Effector CD8-positive, alpha-beta T cell (primary cell): ENCODE results near the gene RAB40B.
"Not testable (repeated sequence)": the region's sequence is repeated elsewhere in the genome, so short reads cannot be mapped to it uniquely, and the experiment has no call there.

Experiments
- DNase-seq: peaks from one replicate; lab custom pipeline; 2025; lab: John Stamatoyannopoulos, UW

Gene RAB40B

DNA sequence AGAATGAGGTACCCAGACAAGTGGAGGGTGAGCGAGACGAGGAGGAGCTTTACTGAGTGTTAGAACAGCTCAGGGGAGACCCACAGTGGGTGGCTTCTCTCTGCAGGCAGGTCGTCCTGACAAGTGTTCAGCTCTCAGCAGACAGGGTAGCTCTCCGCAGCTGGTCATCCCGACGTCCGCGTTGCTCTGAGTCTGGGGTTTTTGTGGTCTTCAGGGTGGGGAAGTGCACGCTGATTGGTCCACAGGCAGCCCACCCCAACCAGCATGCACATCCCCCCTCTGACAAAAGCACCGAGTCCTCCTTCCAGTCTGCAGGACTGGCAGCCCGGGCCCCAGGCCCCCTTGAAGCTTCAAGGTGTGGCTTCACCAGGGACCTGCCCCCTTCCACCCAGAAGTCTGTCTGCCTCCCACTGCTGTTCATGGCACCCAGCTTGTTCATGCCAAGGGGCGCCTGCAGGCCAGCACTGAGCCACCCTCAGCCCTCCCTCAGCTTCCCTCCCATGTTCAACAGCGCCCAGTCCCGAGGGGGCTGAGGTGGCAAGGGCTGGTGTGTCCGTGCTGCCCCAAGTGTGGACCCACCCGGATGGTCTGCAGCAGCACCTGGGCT, 30.4 kb downstream of the RAB40B start:
- no peak for DNase-seq

- no peak for DNase-seq
These were observed 30.9 kb downstream of the RAB40B start for GRCh38 chr17:82667668-82668000.

DNA sequence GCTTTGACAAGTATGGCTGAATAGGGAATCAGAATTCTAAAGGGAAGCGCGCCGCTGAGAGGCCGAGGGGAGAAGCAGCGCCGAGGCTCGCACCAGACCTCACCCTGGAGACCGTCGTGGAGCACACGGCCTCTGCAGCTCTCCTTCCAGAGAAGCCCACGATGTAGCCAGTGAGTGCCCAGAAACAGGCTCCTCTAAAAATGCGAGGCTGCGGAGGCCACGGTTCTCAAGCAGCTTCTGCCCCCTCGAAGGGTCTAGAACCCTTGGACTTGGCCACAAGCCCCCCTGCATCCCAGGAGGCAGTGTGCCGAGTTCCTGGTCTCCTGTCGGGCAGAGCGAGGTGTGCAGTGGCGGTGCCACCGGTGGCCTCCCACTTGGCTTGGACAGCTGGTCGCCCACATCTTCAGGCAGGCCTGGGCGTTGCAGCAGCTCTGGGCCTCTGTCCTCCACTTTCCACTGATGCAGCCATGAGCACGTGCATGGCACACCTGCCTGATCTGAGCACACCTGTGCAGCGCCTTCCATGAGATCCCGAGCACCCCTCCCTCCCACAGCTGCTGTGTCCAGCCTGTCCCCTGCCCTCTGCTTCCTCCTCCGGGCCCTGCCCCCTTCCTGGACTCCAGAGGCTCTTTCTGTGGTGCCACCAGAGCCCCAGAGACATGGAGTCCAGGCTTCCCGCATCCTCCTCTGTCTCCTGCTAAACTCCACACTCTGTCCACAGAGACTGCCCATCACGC, 31.4 kb downstream of the RAB40B start:
- no peak for DNase-seq

- DNase-seq = no peak
These were observed 32.6 kb downstream of the RAB40B start for GRCh38 chr17:82665891-82666290.

DNA sequence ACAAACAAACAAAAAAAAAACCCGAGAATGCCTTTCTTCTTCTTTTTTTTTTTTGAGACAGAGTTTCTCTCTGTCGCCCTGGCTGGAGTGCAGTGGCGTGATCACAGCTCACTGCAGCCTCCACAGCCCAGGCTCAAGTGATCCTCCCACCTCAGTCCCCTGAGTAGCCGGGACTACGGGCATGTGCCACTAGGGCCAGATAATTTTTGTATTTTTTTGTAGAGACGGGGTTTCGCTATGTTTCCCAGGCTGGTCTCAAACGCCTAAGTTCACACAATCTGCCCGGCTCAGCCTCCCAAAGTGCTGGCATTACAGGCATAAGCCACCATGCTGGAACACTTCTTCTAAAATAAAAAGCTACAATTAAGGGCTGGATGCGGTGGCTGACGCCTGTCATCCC, 33.3 kb downstream of the RAB40B start:
- no peak for DNase-seq

DNA sequence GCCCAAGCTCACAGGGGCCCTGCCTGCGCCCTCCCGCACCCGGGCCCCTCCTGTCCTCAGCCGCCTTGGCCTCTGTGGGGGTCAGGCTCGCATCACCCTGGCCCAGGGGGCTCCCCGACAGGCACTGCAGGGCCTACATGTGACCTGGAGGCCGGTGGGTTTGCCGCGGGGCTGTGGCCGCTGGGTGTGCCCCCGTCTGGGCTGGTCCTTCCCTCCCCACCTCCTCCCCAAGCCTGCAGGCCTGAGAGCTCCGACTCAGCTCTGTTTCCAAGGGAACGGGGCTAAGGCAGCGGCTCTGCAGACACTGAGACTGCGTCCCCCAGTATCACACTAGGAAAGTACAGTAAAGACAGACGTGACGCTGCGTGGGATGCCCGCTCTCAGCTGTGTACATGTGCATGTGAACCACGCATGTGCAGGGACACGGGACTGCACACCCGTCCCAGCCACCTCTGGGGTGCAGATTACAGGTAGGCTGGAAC, 33.8 kb downstream of the RAB40B start:
- no peak for DNase-seq

- no peak for DNase-seq
These were observed 34.3 kb downstream of the RAB40B start for GRCh38 chr17:82664276-82664575.

GRCh38 chr17:82663381-82664275, 34.9 kb downstream of the RAB40B start:
- no peak for DNase-seq

- no peak for DNase-seq
These were observed 35.7 kb downstream of the RAB40B start for GRCh38 chr17:82662711-82663261.

GRCh38 chr17:82661717-82662683, 36.5 kb downstream of the RAB40B start:
- DNase-seq = no peak

- DNase-seq = no peak
These were observed 38.6 kb downstream of the RAB40B start for GRCh38 chr17:82659886-82660285.

DNA sequence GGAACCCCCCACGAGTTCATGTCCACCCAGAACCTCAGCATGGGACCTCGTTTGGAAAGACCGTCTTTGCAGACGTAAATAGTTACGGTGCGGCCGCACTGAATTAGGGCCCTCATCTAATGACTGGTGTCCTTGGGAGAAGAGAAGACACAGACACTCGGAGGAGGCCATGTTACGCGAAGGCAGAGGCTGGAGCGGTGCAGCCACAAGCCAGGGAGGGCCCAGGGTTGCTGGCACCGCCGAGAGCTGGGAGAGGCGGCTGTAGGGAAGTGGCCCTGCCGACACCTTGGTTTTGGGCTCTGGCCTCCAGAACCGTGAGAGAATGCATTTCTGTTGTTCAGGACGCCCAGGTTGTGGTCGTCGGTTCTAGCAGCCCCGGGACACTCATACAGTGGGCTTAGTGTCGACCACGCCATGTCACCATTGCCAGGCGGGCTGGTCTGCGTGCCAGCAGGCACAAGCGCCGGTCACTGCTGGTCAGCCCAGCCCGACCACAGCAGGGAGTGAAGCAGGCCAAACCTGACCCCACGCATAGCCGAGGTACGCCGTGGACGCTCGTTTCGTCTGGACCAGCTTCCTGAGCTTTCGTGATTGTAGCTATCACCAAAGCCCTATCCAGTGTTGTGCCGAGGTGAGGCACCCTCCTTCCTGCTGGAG, 39.6 kb downstream of the RAB40B start:
- DNase-seq = no peak

DNA sequence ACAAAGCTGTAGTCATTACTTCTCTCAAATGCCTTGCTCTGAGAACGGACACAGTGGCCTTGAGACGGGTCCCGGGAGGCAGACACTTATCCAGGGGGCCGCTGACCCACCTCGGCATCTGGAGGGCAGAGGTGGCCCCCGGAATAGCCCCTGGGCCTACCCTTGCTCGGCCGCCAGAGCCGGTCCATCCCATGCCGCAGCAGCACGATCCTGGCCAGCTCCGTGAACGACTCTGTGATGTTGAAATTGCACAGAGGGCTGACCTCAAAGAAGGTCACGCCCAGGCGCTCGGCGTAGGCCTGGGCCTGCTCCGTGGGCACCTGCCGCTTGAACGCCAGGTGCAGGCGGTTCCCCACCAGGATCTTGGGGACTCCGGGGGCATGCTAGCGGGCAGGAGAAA, 40.2 kb downstream of the RAB40B start:
- no peak for DNase-seq

DNA sequence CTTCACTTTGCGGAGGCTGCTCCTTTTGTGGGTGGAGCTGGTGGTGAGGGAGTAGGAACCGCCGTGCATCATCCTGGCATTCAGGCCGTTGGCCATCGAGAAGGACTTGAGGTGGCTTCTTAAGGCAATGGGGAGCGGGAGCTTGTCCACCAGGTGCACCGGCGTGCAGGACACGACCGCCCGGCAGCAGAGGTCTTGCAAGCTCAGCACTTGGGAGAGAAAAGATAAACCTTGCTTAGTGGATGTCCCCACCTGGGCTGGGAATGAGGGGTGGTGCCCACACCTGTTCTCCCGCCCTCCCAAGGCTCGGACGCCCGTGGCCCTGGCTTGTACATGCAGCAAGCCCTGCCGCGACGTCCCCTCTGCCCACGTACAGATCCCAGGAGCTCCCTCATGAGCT, 40.6 kb downstream of the RAB40B start:
- no peak for DNase-seq

- no peak for DNase-seq
These were observed 42.2 kb downstream of the RAB40B start for GRCh38 chr17:82656266-82656665.

DNA sequence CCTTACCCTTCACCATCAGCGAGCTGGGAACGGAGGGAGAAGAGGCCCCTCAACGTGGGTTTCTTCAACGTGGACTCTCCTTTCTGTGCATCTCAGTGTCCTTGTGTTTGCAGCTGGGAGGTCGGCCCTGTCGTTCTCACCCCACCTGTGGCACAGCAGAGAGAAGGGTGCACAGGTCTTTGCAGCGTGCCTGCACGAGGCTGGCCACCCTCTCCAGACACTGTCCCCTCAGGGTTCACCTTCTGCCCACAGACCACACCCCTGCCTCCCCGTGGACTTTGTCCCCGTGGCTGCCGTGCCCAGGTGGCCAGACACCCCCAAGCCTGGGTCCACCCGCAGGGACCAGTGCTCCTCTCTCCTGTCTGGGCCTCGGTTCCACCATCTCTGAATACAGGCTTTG, 43.0 kb downstream of the RAB40B start:
- DNase-seq = no peak

GRCh38 chr17:82655038-82655479, 43.4 kb downstream of the RAB40B start:
- DNase-seq = no peak

GRCh38 chr17:82654611-82655010, 43.9 kb downstream of the RAB40B start:
- DNase-seq = not testable (repeated sequence)

DNA sequence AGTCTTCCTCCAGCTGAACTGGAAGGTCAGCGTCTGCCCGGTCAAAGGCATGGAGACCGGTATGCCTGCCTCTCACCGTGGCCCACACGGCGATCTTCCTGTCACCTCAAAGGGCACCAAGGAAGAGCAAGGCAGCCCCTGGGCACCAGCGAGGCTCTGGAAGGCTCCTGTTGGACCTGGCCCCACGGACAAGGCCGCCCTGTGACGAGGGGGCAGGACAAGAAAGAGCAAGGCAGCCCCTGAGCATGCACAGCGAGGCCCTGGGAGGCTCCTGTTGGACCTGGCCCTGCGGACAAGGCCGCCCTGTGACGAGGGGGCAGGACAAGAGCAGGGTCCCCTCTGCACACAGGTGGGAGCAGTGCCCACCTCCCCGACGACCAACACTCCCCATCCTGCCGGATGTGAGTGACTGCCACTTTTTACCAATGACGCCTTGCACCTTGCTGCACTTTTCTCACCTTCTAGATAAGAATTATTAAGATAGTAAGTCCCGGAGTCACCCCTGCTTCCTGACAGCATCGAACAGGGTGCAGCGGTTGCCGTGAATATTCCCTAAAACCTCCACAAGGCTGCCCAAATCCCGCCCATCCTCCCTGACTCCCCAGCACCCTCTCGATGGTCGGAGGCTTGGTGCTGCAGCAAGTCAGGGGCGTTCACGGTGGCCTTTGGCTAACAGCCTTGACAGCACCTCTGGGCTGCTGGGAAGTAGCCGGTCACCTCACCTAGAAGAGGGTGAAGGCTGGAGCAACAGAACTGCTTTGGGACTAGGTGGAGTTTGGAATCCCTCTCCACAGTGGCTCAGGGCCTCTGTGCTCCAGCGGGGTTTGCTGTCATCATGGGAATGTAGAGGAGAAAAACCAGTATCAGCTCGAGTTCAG, 44.6 kb downstream of the RAB40B start:
- no peak for DNase-seq

DNA sequence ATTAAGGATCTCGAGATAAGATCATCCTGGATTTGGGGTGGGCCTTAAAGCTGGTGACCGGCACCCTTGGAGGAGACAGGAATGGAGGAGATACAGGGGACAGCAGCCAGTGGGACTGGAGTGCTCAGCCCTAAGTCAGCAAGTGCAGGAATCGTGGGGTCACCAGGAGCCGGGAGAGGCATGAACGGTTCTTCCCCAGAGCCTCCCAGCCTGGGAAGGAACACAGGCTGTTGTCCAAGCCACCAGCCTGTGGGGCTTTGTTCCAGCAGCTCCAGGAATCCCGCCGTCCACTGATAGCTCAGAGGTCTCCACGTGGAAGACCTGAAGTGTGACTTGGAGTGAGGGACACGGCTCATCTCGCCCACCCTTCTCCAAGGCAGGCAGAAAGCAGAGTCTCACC, 47.8 kb downstream of the RAB40B start:
- no peak for DNase-seq
